Fibroblast of lung (primary cell): Measurements from ENCODE around the gene RCAN2.

Experiments used
- CTCF ChIP-seq, 2 donors: IDR thresholded peaks in 1 of 2; conservative IDR thresholded peaks in 1 of 2; 1 replicate in 1 of 2; 2 replicates in 1 of 2; pipeline ENCODE4 v1.5.1; 2011 to 2012; ENCODE audit warnings: low read length in 2 of 2, control low read depth in 1 of 2, inconsistent platforms in 1 of 2, low read depth in 1 of 2, mild to moderate bottlenecking in 1 of 2
- EZH2 ChIP-seq: IDR thresholded peaks from 2 replicates; pipeline ENCODE4 v1.5.1; 2012; ENCODE audit warnings: low read length, control low read depth, mild to moderate bottlenecking; ENCODE audit errors: missing control alignments

DNA sequence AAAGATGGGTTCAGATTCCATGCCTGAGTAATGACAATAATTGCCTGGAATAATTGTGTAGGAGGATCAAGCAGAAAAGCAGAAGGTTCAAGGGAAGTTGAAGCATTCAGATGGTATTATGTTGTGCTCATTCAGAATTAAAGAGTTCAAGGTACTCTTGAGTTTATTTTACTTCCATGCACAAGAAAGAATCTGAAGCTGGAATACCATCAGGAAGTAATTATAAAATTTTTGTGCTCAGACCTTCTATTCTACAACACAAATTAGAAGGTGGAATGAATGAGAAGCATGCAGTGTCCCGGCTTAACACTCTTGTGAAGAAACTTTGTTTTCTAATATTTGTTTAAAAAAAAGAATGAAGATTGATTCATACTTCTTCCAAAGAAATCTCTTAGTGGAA, 181.1 kb downstream of the RCAN2 start:
- TF ChIP-seq EZH2 (no peak), CTCF (conservative IDR thresholded peaks at IDR 0.05 in 1 of 2, IDR thresholded peaks at IDR 0.05 in 1 of 2; ENCODE audit: low read depth in 1 of 2, low read length in 2 of 2) (no peak)
